ENCODE measurements around the gene NKIRAS2.

DNA sequence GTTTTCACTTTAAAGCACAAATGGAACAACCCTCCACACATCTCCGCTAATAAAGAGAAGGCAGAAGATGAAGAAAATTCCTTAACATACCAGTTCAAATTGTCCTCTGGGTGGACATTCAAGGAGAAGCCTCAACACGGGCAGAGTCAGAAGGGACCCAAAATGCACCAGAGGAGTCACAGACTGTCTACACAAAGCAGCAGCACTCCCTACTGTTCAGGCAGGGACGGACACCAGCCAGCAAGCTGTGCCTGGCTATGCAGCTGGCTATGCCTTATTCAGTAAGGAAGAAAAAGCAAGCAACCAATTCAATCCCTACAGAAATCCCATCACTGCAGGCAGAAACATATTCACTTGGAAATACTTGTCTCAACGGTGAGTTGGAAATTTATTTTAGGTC is 10.7 kb upstream of the NKIRAS2 start:
- TF ChIP-seq TEF (CRISPR knock-in tag; IDR thresholded peaks at IDR 0.05), result no peak
- TF ChIP-seq ZNF430 (CRISPR knock-in tag; IDR thresholded peaks at IDR 0.05), result no peak
- TF ChIP-seq BRCA1 (CRISPR knock-in tag; IDR thresholded peaks at IDR 0.05), result no peak
- TF ChIP-seq JUNB (CRISPR knock-in tag; IDR thresholded peaks at IDR 0.05; ENCODE audit: borderline replicate concordance), result no peak
- no peak for TF ChIP-seq GLI4 (CRISPR knock-in tag; IDR thresholded peaks at IDR 0.05; ENCODE audit: borderline replicate concordance)
- no peak for TF ChIP-seq PRDM4 (CRISPR knock-in tag; IDR thresholded peaks at IDR 0.05; ENCODE audit: borderline replicate concordance)
- no peak for TF ChIP-seq POLR2AphosphoS5 (IDR thresholded peaks at IDR 0.05; ENCODE audit: low read depth, low read length)
- TF ChIP-seq PRDM15 (CRISPR knock-in tag; IDR thresholded peaks at IDR 0.05), result no peak
- no peak for TF ChIP-seq NCOA2 (CRISPR knock-in tag; IDR thresholded peaks at IDR 0.05)

All from HepG2 (cell line).